Upper lobe of right lung (tissue), 1 donor: ENCODE data around the gene B4GALNT3. TPM values are rescaled to one million over a fixed set of nuclear protein-coding genes. Genes with fewer than 3 reads are reported as not detected.

Experiments
- ATAC-seq: fragments of 200-7000 bp; cut with Tn5 transposase; one replicate; pipeline ENCODE4 v1.9.1; 2020; ENCODE audit warnings: mild to moderate bottlenecking, moderate library complexity
- DNase-seq: peaks from one replicate; pipeline ENCODE4 v3.0.0-alpha.2; 2020
- H3K27ac ChIP-seq: fragments of 200-600 bp; one replicate; pipeline ENCODE4 v1.8.0; 2022
- H3K27me3 ChIP-seq: fragments of 200-600 bp; one replicate; pipeline ENCODE4 v1.8.0; 2022; ENCODE audit warnings: mild to moderate bottlenecking
- H3K36me3 ChIP-seq: fragments of 200-600 bp; one replicate; pipeline ENCODE4 v1.8.0; 2022
- H3K4me1 ChIP-seq: fragments of 200-600 bp; one replicate; pipeline ENCODE4 v1.8.0; 2022
- H3K4me3 ChIP-seq: fragments of 200-600 bp; one replicate; pipeline ENCODE4 v1.8.0; 2022; ENCODE audit warnings: mild to moderate bottlenecking
- H3K9me3 ChIP-seq: fragments of 200-600 bp; one replicate; pipeline ENCODE4 v1.8.0; 2022
- intact Hi-C: fragments of 100-400 bp; cut with DNase I; formaldehyde crosslinking; loops from one replicate; pipeline ENCODE4 v1.11.0; 2022
- total RNA-seq: library from RNA; stranded (reverse); fragmentation: NEBNext Ultra II Directional; extraction: Animal tissue kit (Norgen Biotek cat#: 25700); gene quantifications from one replicate; pipeline ENCODE4 v1.2.1, GENCODE V29; 2021
- TF ChIP-seq, protein P1 (sequence below): fragments of 200-600 bp; IDR thresholded peaks from one replicate; pipeline ENCODE4 v1.8.0; 2022; ENCODE audit warnings: antibody characterized with exemption
- donor health status: DM: no; HTN: yes; CAD: no; lungs with severe emphysema.

The B4GALNT3 gene
- total RNA-seq, 1 donor from 2014 or later = 14.0 TPM

DNA sequence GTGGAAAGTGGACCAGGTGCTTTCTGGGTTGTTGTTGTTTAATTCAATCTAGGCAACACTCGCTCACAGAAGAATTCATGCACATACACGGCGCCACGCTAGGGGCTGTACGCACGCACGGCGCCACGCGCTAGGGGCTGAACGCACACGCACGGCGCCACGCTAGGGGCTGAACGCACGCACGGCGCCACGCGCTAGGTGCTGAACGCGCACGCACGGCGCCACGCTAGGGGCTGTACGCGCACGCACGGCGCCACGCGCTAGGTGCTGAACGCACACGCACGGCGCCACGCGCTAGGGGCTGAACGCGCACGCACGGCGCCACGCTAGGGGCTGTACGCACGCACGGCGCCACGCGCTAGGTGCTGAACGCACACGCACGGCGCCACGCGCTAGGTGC is 149.2 kb downstream of the B4GALNT3 start:
- TF ChIP-seq, protein P1, sequence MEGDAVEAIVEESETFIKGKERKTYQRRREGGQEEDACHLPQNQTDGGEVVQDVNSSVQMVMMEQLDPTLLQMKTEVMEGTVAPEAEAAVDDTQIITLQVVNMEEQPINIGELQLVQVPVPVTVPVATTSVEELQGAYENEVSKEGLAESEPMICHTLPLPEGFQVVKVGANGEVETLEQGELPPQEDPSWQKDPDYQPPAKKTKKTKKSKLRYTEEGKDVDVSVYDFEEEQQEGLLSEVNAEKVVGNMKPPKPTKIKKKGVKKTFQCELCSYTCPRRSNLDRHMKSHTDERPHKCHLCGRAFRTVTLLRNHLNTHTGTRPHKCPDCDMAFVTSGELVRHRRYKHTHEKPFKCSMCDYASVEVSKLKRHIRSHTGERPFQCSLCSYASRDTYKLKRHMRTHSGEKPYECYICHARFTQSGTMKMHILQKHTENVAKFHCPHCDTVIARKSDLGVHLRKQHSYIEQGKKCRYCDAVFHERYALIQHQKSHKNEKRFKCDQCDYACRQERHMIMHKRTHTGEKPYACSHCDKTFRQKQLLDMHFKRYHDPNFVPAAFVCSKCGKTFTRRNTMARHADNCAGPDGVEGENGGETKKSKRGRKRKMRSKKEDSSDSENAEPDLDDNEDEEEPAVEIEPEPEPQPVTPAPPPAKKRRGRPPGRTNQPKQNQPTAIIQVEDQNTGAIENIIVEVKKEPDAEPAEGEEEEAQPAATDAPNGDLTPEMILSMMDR = no peak
- no peaks in the 10 kb centered on the region for H3K36me3 ChIP-seq
- no peaks in the 10 kb centered on the region for H3K9me3 ChIP-seq
- no peak overlapping the region for H3K27ac ChIP-seq
- peaks cover 26% of the 10 kb centered on the region for H3K4me1 ChIP-seq
- ATAC-seq (no peak), DNase-seq (no peak)
- intact Hi-C loops = no loop called here
- H3K4me3 ChIP-seq = no peak overlapping the region
- H3K27me3 ChIP-seq = no peaks in the 10 kb centered on the region

DNA sequence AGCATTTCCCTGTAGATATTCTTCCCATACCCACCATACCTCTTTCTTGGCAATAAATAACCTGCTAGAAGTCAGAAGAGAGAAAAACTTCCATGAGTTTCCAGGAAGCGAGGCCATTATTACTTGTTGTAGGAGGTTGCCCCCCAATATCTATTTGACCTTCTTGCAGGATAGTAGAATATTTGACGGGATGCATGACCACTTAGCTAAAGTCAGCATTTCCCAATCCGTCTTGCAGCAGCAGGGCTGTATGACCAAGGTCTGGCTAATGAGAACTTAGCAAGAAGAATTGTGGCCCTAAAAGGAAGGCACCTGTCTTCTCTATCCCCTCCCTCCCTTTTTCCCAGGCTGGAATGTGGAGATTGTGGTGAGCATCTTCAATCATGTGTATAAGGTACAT is 152.0 kb downstream of the B4GALNT3 start:
- ATAC-seq = no peak
- H3K4me1 ChIP-seq = peaks cover 38% of the 10 kb centered on the region
- intact Hi-C loops = no loop called here
- H3K4me3 ChIP-seq = no peak overlapping the region
- no peaks in the 10 kb centered on the region for H3K27me3 ChIP-seq
- no peak for DNase-seq
- H3K27ac ChIP-seq = no peak overlapping the region
- TF ChIP-seq, protein P1 = no peak
- no peaks in the 10 kb centered on the region for H3K9me3 ChIP-seq
- no peaks in the 10 kb centered on the region for H3K36me3 ChIP-seq

DNA sequence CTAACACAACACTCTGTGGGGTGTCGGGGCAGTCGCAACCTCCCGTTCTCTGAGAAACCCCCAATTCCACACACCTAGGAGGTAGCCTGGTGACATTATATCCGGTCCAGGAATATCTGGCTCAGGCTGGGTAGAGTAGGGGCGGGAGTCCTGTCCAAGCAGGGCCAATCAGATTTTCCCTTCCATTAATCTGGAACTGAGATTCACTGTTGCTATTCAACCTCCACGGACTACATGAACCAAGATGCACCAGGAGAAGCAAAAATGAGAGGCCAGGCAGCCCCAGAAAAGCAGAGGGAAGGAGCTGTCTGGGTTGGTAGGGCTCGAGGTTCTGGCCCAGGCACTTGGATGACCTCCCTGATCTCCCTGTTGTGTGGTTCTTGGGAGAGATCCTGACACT is 152.6 kb downstream of the B4GALNT3 start:
- Histone ChIP-seq H3K4me3 (no peak overlapping the region), H3K4me1 (peaks cover 35% of the 10 kb centered on the region), H3K9me3 (no peaks in the 10 kb centered on the region), H3K27me3 (no peaks in the 10 kb centered on the region), H3K36me3 (no peaks in the 10 kb centered on the region), H3K27ac (no peak overlapping the region)
- ATAC-seq (no peak), DNase-seq (no peak)
- TF ChIP-seq, protein P1 = no peak
- intact Hi-C loops = no loop called here

DNA sequence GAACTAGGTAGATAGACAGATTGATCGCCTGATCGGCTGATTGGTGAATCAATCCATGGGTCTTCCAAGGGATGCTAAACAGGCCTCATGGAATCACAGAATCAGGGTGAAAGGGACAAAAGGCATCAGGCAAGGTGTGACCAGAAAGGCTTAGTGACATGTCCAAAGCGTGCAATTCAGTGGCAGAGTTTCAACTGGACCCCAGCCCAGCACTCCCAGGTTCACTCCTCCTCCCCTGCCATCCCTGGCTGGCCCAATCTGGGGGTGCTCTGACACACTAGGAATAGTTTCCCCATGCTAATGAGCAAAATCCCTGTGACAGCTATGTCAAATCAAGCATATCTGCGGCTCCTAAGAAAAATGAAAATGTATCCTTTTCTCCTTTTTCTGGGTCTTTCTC is 153.1 kb downstream of the B4GALNT3 start:
- Histone ChIP-seq H3K27ac (no peak overlapping the region), H3K4me1 (peaks cover 31% of the 10 kb centered on the region)
- TF ChIP-seq, protein P1 = no peak

More for the DNA sequence above, 153.1 kb downstream of the B4GALNT3 start:
- no peaks in the 10 kb centered on the region for H3K36me3 ChIP-seq
- no peak for ATAC-seq
- H3K9me3 ChIP-seq = no peaks in the 10 kb centered on the region
- H3K27me3 ChIP-seq = no peaks in the 10 kb centered on the region
- H3K4me3 ChIP-seq = no peak overlapping the region
- no peak for DNase-seq
- intact Hi-C loops = no loop called here

Other genes starting within 250 kb of the B4GALNT3 start
- gene SLC6A12, start 245.8 kb upstream of the B4GALNT3 start, total RNA-seq = 11.1 TPM
- gene SLC6A13, start 197.1 kb upstream of the B4GALNT3 start, total RNA-seq = 3.9 TPM
- 72.0 TPM for gene KDM5A, start 70.6 kb upstream of the B4GALNT3 start, total RNA-seq
- 5.7 TPM for gene CCDC77, start 58.3 kb upstream of the B4GALNT3 start, total RNA-seq
- 23.4 TPM for gene NINJ2, start 203.5 kb downstream of the B4GALNT3 start, total RNA-seq